BJ (cell line): ENCODE results near the gene ITSN1. TPM values are rescaled to one million over a fixed set of nuclear protein-coding genes. Genes with fewer than 3 reads are reported as not detected.

Experiments
- CTCF ChIA-PET: fragments of 350-600 bp; formaldehyde crosslinking; extraction: SDS; loops from one replicate; lab custom pipeline; 2021; ENCODE audit warnings: antibody characterized with exemption, inconsistent platforms; lab: Yijun Ruan, JAX
- POLR2A ChIA-PET: fragments of 300-600 bp; sonication (Branson Sonifier 250); formaldehyde crosslinking; extraction: SDS; loops from one replicate; lab custom pipeline; 2021; ENCODE audit warnings: antibody characterized with exemption; lab: Charles Lee
- DNase-seq: peaks from one replicate; pipeline ENCODE4 v3.0.0-alpha.2; 2011; ENCODE audit warnings: low read depth
- H3K27me3 ChIP-seq: 2 replicates; pipeline ENCODE4 v1.6.0; 2011; ENCODE audit warnings: low read length; ENCODE audit not compliant: control insufficient read depth, insufficient read depth
- H3K36me3 ChIP-seq: 2 replicates; pipeline ENCODE4 v1.5.1; 2011; ENCODE audit warnings: low read length; ENCODE audit not compliant: control insufficient read depth, insufficient read depth
- H3K4me3 ChIP-seq: 2 replicates; pipeline ENCODE4 v1.5.1; 2011; ENCODE audit warnings: low read depth, mild to moderate bottlenecking, control low read depth, low read length
- polyA plus RNA-seq: library from polyadenylated mRNA; depleted of rRNA; stranded (reverse); fragments of >200 nt; gene quantifications from 2 replicates; pipeline ENCODE4 v1.2.3, GENCODE V29; 2011
- TF ChIP-seq, protein P1 (sequence below): IDR thresholded peaks from 2 replicates; pipeline ENCODE4 v1.5.1; 2011; ENCODE audit warnings: low read depth, mild to moderate bottlenecking, control low read depth, inconsistent platforms, low read length, moderate library complexity; ENCODE audit not compliant: insufficient read depth

Gene ITSN1
- polyA plus RNA-seq, 1 experiment, result 68.4 TPM

GRCh38 chr21:33799378-33800090 lies 157.2 kb downstream of the ITSN1 start:
- peaks cover 10% of the 10 kb centered on the region for H3K36me3 ChIP-seq
- TF ChIP-seq, protein P1, sequence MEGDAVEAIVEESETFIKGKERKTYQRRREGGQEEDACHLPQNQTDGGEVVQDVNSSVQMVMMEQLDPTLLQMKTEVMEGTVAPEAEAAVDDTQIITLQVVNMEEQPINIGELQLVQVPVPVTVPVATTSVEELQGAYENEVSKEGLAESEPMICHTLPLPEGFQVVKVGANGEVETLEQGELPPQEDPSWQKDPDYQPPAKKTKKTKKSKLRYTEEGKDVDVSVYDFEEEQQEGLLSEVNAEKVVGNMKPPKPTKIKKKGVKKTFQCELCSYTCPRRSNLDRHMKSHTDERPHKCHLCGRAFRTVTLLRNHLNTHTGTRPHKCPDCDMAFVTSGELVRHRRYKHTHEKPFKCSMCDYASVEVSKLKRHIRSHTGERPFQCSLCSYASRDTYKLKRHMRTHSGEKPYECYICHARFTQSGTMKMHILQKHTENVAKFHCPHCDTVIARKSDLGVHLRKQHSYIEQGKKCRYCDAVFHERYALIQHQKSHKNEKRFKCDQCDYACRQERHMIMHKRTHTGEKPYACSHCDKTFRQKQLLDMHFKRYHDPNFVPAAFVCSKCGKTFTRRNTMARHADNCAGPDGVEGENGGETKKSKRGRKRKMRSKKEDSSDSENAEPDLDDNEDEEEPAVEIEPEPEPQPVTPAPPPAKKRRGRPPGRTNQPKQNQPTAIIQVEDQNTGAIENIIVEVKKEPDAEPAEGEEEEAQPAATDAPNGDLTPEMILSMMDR, result no peak
- POLR2A ChIA-PET, result no interaction called here
- CTCF ChIA-PET, result no interaction called here
- DNase-seq, result no peak
- H3K27me3 ChIP-seq, result no peaks in the 10 kb centered on the region
- no peak overlapping the region for H3K4me3 ChIP-seq

GRCh38 chr21:33800753-33801423 lies 158.6 kb downstream of the ITSN1 start:
- TF ChIP-seq, protein P1, result no peak
- CTCF ChIA-PET, result interaction anchor here (0.8 kb wide), 1 partner anchor 10 kb away, joined by 3 read pairs; no protein-coding TSS in a partner anchor
- no peak for DNase-seq
- Histone ChIP-seq H3K27me3 (no peaks in the 10 kb centered on the region), H3K4me3 (no peak overlapping the region), H3K36me3 (peaks cover 8% of the 10 kb centered on the region)
- POLR2A ChIA-PET, result no interaction called here

GRCh38 chr21:33801424-33802405 lies 159.4 kb downstream of the ITSN1 start:
- DNase-seq, result peak; percentile 51
- Histone ChIP-seq H3K27me3 (no peaks in the 10 kb centered on the region), H3K36me3 (peaks cover 8% of the 10 kb centered on the region), H3K4me3 (no peak overlapping the region)
- TF ChIP-seq, protein P1, result no peak
- ChIA-PET POLR2A (no interaction called here), CTCF (interaction anchor here (0.8 kb wide), 1 partner anchor 11 kb away, joined by 3 read pairs; no protein-coding TSS in a partner anchor)

DNA sequence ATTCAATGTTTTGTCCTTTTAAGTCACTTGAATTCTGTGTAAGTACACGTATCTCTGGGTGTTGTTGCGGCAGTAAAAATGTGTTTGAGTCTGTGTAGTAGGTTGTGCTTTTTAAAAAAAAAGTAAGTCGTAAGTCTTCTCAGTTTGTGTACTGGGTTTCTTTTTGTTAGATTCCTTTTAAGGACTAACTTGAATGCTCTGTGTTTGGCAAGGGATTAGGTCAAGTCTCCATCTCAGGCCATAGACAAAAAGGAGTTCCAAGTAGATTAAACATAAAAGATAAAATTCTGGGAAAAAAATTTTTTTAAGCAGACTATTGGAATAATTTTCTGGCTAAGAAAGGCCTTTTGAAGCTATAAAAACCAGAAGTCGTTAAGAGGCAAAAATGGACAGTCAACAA lies 160.2 kb downstream of the ITSN1 start:
- H3K36me3 ChIP-seq, result peaks cover 7% of the 10 kb centered on the region
- ChIA-PET CTCF (no interaction called here), POLR2A (no interaction called here)
- no peaks in the 10 kb centered on the region for H3K27me3 ChIP-seq
- no peak overlapping the region for H3K4me3 ChIP-seq
- TF ChIP-seq, protein P1, result no peak
- no peak for DNase-seq
